ENCODE results near the gene DGCR2. TPM values are rescaled to one million over a fixed set of nuclear protein-coding genes. Genes with fewer than 3 reads are reported as not detected.

The DGCR2 gene
- total and polyA plus RNA-seq, 2 of the 8 experiments (the other 6 are each of a cell fraction or from before 2014, with no cell fraction given) = 42.3 to 62.2 TPM

GRCh38 chr22:19050117-19050516, 72.1 kb downstream of the DGCR2 start:
- ChIA-PET POLR2A (ENCODE audit: partially characterized antibody) (no interaction called here), CTCF (ENCODE audit: partially characterized antibody) (interaction anchor here (0.7 to 1.8 kb wide), 7 partner anchors 13 to 1051 kb away, joined by 3 to 6 read pairs (median 4); no protein-coding TSS in a partner anchor)
- H3K27ac ChIP-seq (ENCODE audit: low read depth, low read length) = no peak overlapping the region
- TF ChIP-seq CTCF (IDR thresholded peaks at IDR 0.05; ENCODE audit: control extremely low read depth in 1 of 3, insufficient read depth in 1 of 3, low read depth in 1 of 3, low read length in 3 of 3) = no peak
- TF ChIP-seq, protein P1, sequence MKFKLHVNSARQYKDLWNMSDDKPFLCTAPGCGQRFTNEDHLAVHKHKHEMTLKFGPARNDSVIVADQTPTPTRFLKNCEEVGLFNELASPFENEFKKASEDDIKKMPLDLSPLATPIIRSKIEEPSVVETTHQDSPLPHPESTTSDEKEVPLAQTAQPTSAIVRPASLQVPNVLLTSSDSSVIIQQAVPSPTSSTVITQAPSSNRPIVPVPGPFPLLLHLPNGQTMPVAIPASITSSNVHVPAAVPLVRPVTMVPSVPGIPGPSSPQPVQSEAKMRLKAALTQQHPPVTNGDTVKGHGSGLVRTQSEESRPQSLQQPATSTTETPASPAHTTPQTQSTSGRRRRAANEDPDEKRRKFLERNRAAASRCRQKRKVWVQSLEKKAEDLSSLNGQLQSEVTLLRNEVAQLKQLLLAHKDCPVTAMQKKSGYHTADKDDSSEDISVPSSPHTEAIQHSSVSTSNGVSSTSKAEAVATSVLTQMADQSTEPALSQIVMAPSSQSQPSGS (IDR thresholded peaks at IDR 0.05; ENCODE audit: low read length) = no peak
- no peak for TF ChIP-seq CBX5 (IDR thresholded peaks at IDR 0.05; ENCODE audit: low read depth, low read length)
- no peak for TF ChIP-seq SUZ12 (IDR thresholded peaks at IDR 0.05; ENCODE audit: low read length)
- no peak for TF ChIP-seq ASH2L (IDR thresholded peaks at IDR 0.05; ENCODE audit: low read length)

More at GRCh38 chr22:19050117-19050516, 72.1 kb downstream of the DGCR2 start:
- WGBS, 2 experiments (ENCODE audit: extremely low coverage in 1 of 2, insufficient coverage in 1 of 2, insufficient read length in 1 of 2, insufficient replicate concordance in 2 of 2, low coverage in 1 of 2, low lambda C conversion rate in 2 of 2, missing lambda C conversion rate in 1 of 2) = 95% methylated on average over 3 of the region's 3 CpGs; no CpG with 5 or more reads in 1 of the 2 experiments
- H2BK12ac ChIP-seq (ENCODE audit: low read depth, low read length) = no peak overlapping the region
- H2AFZ ChIP-seq (ENCODE audit: low read length) = no peak overlapping the region
- FAIRE-seq (no peak), DNase-seq (ENCODE audit: low read depth in 1 of 2, low spot score in 2 of 2) (no peak)
- no peak overlapping the region for H3K4me3 ChIP-seq (ENCODE audit: extremely low read depth in 1 of 4, insufficient read depth in 2 of 4, low read depth in 3 of 4, low read length in 4 of 4)
- H3K14ac ChIP-seq (ENCODE audit: insufficient read length) = no peak overlapping the region
- H3K56ac ChIP-seq (replicated peaks; ENCODE audit: insufficient read length, low read depth, low read length) = no peak overlapping the region
- no peak overlapping the region for H2AK5ac ChIP-seq (ENCODE audit: low read depth, low read length)
- no peak overlapping the region for H4K91ac ChIP-seq (replicated peaks; ENCODE audit: insufficient read length, low read length)
- no peaks in the 10 kb centered on the region for H3K23me2 ChIP-seq (ENCODE audit: low read depth, low read length)
- peaks cover 22 to 50% (median 31%) of the 10 kb centered on the region in 4 experiments for H3K36me3 ChIP-seq (ENCODE audit: control insufficient read depth in 2 of 4, insufficient read depth in 4 of 4, low read length in 3 of 4)
- no peak overlapping the region for H3K9ac ChIP-seq (replicated peaks in 1 of 4; ENCODE audit: extremely low read depth in 1 of 4, low read depth in 3 of 4, low read length in 3 of 4)
- H3K9me3 ChIP-seq (ENCODE audit: insufficient read depth in 2 of 2, low read depth in 1 of 2, low read length in 1 of 2) = no peaks in the 10 kb centered on the region
- H2BK20ac ChIP-seq (ENCODE audit: low read length) = no peak overlapping the region
- H3K18ac ChIP-seq (ENCODE audit: extremely low read depth, low read length) = no peak overlapping the region
- H3K79me2 ChIP-seq (ENCODE audit: control insufficient read depth in 1 of 2, insufficient read depth in 2 of 2, low read length in 2 of 2) = no peaks in the 10 kb centered on the region
- H2BK5ac ChIP-seq (ENCODE audit: low read depth, low read length) = no peak overlapping the region
- no peak overlapping the region for H4K8ac ChIP-seq (ENCODE audit: extremely low read depth, insufficient read depth, low read length)
- H3K4ac ChIP-seq (replicated peaks; ENCODE audit: insufficient read length, low read depth, low read length) = no peak overlapping the region
- H3K79me1 ChIP-seq (ENCODE audit: low read depth, low read length) = no peaks in the 10 kb centered on the region
- no peak overlapping the region for H2BK15ac ChIP-seq (ENCODE audit: low read length)
- H3K4me2 ChIP-seq (ENCODE audit: insufficient read depth in 1 of 2, low read depth in 2 of 2, low read length in 2 of 2) = no peak overlapping the region
- H3K4me1 ChIP-seq (replicated peaks in 1 of 4; ENCODE audit: control insufficient read depth in 3 of 4, insufficient read depth in 4 of 4, low read length in 3 of 4) = no peaks in the 10 kb centered on the region
- H3K23ac ChIP-seq (ENCODE audit: insufficient read length) = no peak overlapping the region
- no peaks in the 10 kb centered on the region for H3K27me3 ChIP-seq (replicated peaks in 1 of 4; ENCODE audit: control insufficient read depth in 3 of 4, extremely low read depth in 1 of 4, insufficient read depth in 3 of 4, low read length in 3 of 4)
- H4K20me1 ChIP-seq (replicated peaks in 1 of 2; ENCODE audit: control insufficient read depth in 1 of 2, insufficient read depth in 2 of 2, low read length in 2 of 2) = peaks cover 3 to 7% of the 10 kb centered on the region in 2 experiments
- H2BK120ac ChIP-seq (replicated peaks; ENCODE audit: low read depth, low read length) = no peak overlapping the region
- H4K5ac ChIP-seq (ENCODE audit: insufficient read length, low read depth, low read length) = no peak overlapping the region

All from H1 (cell line).